Sigmoid colon (tissue), 7 donors: Measurements from ENCODE around the gene PEPD. TPM values are rescaled to one million over a fixed set of nuclear protein-coding genes. Genes with fewer than 3 reads are reported as not detected.
A peak's percentile ranks its signal among the peaks of the same experiment; 100 is the strongest.

Experiments
- DNase-seq: peaks from one replicate; pipeline ENCODE4 v3.0.0-alpha.2; 2019
- H3K27ac ChIP-seq, 4 donors: fragments of 200-600 bp; sonication (generic); one replicate each; pipeline ENCODE4 v1.5.1; 2016 to 2019; ENCODE audit warnings: mild to moderate bottlenecking in 1 of 4
- H3K27me3 ChIP-seq, 3 donors: fragments of 200-600 bp; sonication (generic); one replicate each; pipeline ENCODE4 v1.5.1; 2019; ENCODE audit warnings: mild to moderate bottlenecking in 1 of 3
- H3K36me3 ChIP-seq, 4 donors: fragments of 200-600 bp; sonication (generic); one replicate each; pipeline ENCODE4 v1.5.1; 2016 to 2019
- H3K4me1 ChIP-seq, 4 donors: fragments of 200-600 bp; sonication (generic); one replicate each; pipeline ENCODE4 v1.5.1; 2017 to 2019
- H3K4me3 ChIP-seq, 4 donors: fragments of 200-600 bp; sonication (generic); one replicate each; pipeline ENCODE4 v1.5.1; 2017 to 2019; ENCODE audit warnings: mild to moderate bottlenecking in 2 of 4, moderate library complexity in 1 of 4
- H3K9me3 ChIP-seq, 4 donors: fragments of 200-600 bp in 3 of 4; sonication (generic) in 3 of 4; one replicate each; pipeline versions ENCODE4 v1.5.1 to v1.6.1; 2013 to 2019
- CTCF ChIP-seq, 4 experiments: fragments of 450-650 bp in 3 of 4; fragments of 200-600 bp in 1 of 4; IDR thresholded peaks; one replicate each; pipeline ENCODE4 v1.5.1; 2016 to 2019; ENCODE audit warnings: antibody characterized with exemption in 4 of 4, mild to moderate bottlenecking in 3 of 4, moderate library complexity in 2 of 4
- EP300 ChIP-seq, 4 donors: sonication (generic); formaldehyde crosslinking; IDR thresholded peaks; one replicate each; pipeline ENCODE4 v1.6.1; 2017; ENCODE audit warnings: antibody characterized with exemption in 4 of 4
- POLR2A ChIP-seq, 2 donors: fragments of 450-650 bp; IDR thresholded peaks; one replicate each; pipeline ENCODE4 v1.6.1; 2016; ENCODE audit warnings: antibody characterized with exemption in 2 of 2, mild to moderate bottlenecking in 2 of 2, moderate library complexity in 2 of 2
- POLR2AphosphoS5 ChIP-seq, 4 donors: sonication (generic); formaldehyde crosslinking; IDR thresholded peaks; one replicate each; pipeline ENCODE4 v1.6.1; 2017; ENCODE audit warnings: antibody characterized with exemption in 4 of 4
- WGBS, 2 donors: extraction: QIAGEN DNeasy Blood & Tissue Kit; methylation state at CpG; one replicate each; pipeline ENCODE4 v1.1.7; 2013; 5-methylcytosine and 5-hydroxymethylcytosine counted together
- intact Hi-C: fragments of 100-400 bp; cut with DNase I; formaldehyde crosslinking; loops from one replicate; pipeline ENCODE4 v1.15.1; 2023
- polyA plus RNA-seq, 3 donors: library from polyadenylated mRNA; stranded (reverse); fragments of 200-250 nt; gene quantifications; one replicate each; pipeline ENCODE4 v1.2.3, GENCODE V29; 2013
- total RNA-seq, 4 donors: library from RNA; depleted of rRNA; stranded (reverse); fragments of >200 nt; gene quantifications; one replicate each; pipeline ENCODE4 v1.1.0, GENCODE V29; 2016
- donor health status: healthy with polysubstance abuse.
- donor health status: Bipolar disorder and iron deficiency.
- donor health status: healthy.

PEPD gene
- total and polyA plus RNA-seq, 7 donors: 50.0 to 187 (median 67.8) TPM

DNA sequence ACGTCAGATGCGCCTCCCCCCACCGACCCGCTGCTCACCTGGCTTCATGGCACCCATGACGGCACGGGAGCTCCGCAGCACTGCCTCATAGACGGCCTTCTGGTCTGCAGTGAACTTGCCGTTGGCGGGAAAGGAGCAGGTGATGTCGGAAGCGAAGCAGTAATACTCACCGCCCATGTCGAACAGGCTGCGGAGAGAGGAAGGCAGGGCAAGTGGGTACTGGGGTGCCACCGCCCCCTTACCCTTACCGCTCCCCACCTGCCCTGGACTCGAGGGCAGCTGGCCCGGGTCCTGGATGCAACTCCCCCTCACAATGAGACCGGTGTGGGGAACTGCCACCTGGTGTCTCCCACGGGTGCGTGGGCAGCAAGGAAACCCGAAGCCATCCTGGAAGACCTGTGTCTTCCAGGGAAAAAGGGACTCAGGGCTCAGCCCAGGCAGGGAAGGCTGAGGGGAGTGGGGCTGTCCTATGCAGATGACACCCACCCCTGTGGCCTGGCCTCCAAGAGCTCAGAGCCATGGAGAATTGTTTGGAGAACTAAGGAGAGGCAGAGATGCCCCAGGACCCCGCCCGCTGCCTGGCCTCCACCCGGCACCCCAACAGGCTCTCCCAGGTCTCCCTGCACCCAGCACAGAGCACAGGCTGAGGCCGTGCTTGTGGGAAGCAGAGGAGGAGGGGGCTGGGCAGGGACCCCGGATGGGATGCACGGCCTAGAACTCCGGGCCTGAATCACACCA is 119.7 kb downstream of the PEPD start:
- Histone ChIP-seq H3K4me1 (peaks cover 0 to 22% (median 10%) of the 10 kb centered on the region in 4 donors), H3K36me3 (peaks cover 0 to 6% (median 0%) of the 10 kb centered on the region in 4 donors), H3K27me3 (no peaks in the 10 kb centered on the region), H3K9me3 (no peaks in the 10 kb centered on the region), H3K4me3 (no peak overlapping the region), H3K27ac (no peak overlapping the region)
- TF ChIP-seq POLR2AphosphoS5 (IDR thresholded peaks at IDR 0.05) (no peak), CTCF (IDR thresholded peaks at IDR 0.05) (no peak), EP300 (IDR thresholded peaks at IDR 0.05) (no peak), POLR2A (IDR thresholded peaks at IDR 0.05) (no peak)
- intact Hi-C loops: no loop called here
- DNase-seq: peak; percentile 59
- 82 to 89% methylated on average over 30 of the region's 30 CpGs for WGBS, 2 donors

DNA sequence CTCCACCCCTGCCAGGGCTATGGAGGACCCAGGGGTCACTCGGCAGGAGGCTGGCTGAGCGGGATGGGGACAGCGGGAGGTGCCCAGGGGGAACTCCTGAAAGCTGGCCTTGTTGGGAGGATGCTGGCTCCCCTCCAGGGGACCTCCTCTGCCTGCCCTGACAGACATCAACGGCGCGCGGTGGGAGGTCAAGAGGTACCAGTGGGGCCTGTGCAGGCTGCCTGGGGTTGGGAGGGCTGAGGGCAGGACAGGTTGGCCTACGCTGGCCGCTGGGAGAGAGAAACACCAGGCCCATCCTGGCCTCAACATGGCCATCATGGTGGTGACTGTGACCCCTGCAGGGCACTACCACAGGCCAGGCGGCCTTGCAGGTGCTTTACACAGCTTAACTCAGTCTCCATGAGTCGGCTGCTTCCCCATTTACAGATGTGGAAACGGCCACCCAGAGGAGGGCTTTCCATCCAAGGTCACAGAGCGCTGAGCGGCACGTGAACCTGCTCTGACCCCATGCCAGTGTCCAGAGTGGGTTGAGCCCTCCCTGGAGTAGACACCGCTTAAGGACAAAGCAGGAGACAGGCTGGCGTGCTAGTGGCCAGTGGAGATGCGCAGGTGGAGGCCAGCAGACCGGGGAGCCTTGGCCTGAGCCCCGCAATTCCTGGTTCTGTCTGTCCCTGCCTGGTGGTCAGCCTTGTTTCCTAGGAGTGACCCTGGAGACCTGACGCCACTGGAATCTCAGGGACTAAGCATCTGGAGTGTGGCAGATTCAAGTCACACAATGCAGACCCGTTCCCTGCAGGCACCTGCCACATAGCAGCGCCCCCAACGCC is 120.5 kb downstream of the PEPD start:
- Histone ChIP-seq H3K4me3 (no peak overlapping the region), H3K4me1 (peaks cover 0 to 30% (median 18%) of the 10 kb centered on the region in 4 donors), H3K9me3 (no peaks in the 10 kb centered on the region), H3K27ac (no peak overlapping the region), H3K36me3 (peaks cover 0 to 6% (median 0%) of the 10 kb centered on the region in 4 donors), H3K27me3 (no peaks in the 10 kb centered on the region)
- DNase-seq: peak; percentile 65
- no peak for TF ChIP-seq EP300 (IDR thresholded peaks at IDR 0.05)
- no peak for TF ChIP-seq CTCF (IDR thresholded peaks at IDR 0.05)
- TF ChIP-seq POLR2AphosphoS5 (IDR thresholded peaks at IDR 0.05): no peak
- no peak for TF ChIP-seq POLR2A (IDR thresholded peaks at IDR 0.05)
- intact Hi-C loops: no loop called here
- 90 to 91% methylated on average over 24 of the region's 24 CpGs for WGBS, 2 donors

DNA sequence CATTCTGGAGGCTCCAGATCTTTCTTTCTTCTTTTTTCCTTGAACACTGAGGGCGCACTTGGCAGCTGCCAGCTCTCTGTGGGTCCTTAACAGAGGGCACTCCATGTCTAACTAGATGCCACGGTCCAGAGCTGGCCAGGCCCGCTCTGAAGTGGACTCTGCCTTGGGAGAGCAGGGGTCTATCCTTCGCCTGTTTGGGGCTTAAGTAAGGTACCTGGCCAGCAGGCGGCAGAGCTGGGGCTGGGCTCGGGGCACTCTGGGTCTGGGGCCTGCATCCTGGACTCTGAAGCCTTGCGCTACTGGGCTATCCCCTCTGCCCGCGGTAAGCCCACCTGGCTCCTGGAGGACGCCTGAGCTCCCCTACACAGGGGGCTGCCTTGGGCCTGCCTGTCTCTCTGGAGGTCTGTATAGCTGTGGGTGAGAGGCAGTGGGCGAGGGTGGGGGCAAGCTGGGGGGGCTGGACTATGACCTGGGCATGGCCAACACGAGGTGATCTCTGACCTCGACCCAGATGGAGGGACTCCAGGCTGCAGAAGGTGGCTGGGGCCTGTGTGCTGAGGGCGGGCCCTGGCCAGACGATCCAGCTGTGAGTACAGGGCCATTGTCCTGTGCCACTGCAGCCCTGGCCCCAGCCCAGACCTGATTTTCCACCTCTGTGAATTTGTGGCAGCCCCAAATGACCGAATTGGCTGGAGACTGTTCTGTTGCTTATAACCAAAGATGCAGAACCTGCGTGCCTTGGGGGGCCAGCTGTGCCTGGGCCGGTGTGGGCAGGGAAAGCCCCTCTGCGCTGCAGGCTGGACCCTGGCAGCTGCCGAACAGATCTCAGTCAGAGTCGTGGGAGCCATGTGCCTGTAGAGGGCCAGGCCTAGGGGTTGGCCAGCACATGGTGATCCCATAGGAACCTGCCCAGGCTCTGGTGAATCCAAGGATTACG is 121.6 kb downstream of the PEPD start:
- Histone ChIP-seq H3K27me3 (no peaks in the 10 kb centered on the region), H3K27ac (no peak overlapping the region), H3K4me3 (no peak overlapping the region), H3K36me3 (peaks cover 0 to 6% (median 0%) of the 10 kb centered on the region in 4 donors), H3K9me3 (no peaks in the 10 kb centered on the region), H3K4me1 (peaks cover 0 to 30% (median 22%) of the 10 kb centered on the region in 4 donors)
- 78 to 85% methylated on average over 22 of the region's 22 CpGs for WGBS, 2 donors
- intact Hi-C loops: no loop called here
- peak; percentile 63 for DNase-seq
- no peak for TF ChIP-seq EP300 (IDR thresholded peaks at IDR 0.05)
- no peak for TF ChIP-seq POLR2A (IDR thresholded peaks at IDR 0.05)
- TF ChIP-seq POLR2AphosphoS5 (IDR thresholded peaks at IDR 0.05): no peak

GRCh38 chr19:33399081-33399744 is 122.4 kb downstream of the PEPD start:
- TF ChIP-seq EP300 (IDR thresholded peaks at IDR 0.05): no peak
- no peak for TF ChIP-seq CTCF (IDR thresholded peaks at IDR 0.05)
- no peak for TF ChIP-seq POLR2A (IDR thresholded peaks at IDR 0.05)
- TF ChIP-seq POLR2AphosphoS5 (IDR thresholded peaks at IDR 0.05): no peak
- intact Hi-C loops: no loop called here
- H3K4me1 ChIP-seq: peaks cover 0 to 30% (median 29%) of the 10 kb centered on the region in 4 donors
- DNase-seq: peak; percentile 56
- no peak overlapping the region for H3K27ac ChIP-seq
- no peaks in the 10 kb centered on the region for H3K9me3 ChIP-seq
- H3K4me3 ChIP-seq: no peak overlapping the region
- H3K36me3 ChIP-seq: peaks cover 0 to 6% (median 0%) of the 10 kb centered on the region in 4 donors
- 93 to 94% methylated on average over 28 of the region's 28 CpGs for WGBS, 2 donors
- no peaks in the 10 kb centered on the region for H3K27me3 ChIP-seq
